HG03457 (cell line): ENCODE measurements around the gene FNBP1.

Experiments
- ATAC-seq: cut with Tn5 transposase; IDR thresholded peaks from one replicate; pipeline ENCODE4 v1.9.1; 2021; ENCODE audit warnings: moderate number of reproducible peaks; ENCODE audit not compliant: unreplicated experiment

FNBP1 gene

GRCh38 chr9:129880654-129881546 lies 162.1 kb downstream of the FNBP1 start:
- ATAC-seq: no peak

DNA sequence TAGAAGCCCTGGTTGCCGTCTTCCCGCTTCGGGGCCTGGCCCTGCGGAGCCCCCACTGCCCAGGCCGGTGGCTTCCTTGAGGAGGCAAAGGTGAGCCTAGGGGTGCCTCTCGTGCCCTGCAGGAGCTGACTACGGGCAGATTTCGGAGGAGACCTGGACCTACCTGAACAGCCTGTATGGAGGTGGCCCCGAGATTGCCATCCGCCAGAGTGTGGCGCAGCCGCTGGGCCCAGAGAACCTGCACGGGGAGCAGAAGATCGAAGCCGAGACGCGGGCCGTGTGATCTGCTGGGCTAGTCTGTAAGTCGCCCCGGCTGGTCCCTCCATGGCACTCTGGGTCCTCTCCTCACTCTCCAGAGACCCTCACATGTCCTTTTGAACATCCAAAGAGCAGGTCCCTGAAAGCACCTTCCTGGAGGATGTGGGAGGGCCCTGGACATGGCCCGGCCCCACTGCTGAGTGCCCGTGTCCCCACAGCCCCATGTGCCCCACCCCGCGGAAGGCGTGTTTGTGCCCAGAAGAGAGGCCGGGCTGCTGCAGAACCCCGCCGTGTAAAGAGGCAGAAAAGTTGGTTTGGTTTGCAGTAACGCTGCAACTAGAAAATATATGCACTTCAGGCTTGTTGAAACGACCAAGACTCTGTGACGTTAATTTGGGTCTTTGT lies 162.9 kb downstream of the FNBP1 start:
- no peak for ATAC-seq

DNA sequence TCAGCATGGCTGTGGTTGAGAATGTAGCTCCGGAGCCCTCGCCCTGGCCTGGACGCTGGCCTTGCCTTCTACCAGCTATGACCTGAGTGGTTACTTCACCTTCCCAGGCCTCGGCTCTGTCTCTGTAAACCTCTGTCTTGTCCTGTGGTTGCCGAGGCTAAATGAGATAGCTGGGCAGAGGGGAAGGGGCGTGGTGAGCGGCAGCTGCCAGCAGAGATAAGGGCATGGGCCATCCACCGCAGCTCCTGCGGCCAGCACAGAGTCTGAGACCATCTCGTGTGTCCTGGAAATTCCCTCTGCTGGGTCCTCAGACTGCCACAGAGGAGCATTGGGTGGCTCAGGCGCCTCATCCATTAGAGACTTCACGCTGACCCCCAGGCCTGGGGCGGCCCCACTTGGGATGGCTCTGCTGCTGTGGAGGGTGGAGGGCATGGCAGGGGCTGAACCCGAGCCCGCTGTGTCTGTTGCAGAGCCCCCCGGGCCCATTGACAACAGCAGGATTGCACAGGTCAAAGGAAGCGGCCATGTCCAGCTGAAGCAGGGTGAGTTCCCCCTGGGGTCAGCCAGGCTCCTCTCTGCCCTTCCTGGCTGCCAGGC lies 163.8 kb downstream of the FNBP1 start:
- ATAC-seq: no peak

DNA sequence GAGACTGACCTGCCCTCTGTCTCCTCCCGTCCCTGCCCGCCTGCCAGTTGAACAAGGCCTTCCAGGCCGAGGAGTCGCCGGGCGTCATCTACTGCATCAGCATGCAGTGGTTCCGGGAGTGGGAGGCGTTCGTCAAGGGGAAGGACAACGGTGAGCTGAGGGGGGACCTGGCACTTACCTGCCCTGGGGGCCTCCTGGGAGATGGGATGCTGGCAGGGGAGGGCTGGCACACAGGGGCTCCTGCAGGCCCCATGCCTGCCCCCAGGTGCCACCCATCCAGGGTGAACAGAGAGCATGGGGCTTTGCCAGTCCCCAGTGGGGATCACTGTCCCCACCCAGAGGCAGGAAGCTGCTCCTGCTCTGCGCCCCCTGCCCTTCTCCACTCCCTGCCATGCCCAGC lies 164.7 kb downstream of the FNBP1 start:
- no peak for ATAC-seq

DNA sequence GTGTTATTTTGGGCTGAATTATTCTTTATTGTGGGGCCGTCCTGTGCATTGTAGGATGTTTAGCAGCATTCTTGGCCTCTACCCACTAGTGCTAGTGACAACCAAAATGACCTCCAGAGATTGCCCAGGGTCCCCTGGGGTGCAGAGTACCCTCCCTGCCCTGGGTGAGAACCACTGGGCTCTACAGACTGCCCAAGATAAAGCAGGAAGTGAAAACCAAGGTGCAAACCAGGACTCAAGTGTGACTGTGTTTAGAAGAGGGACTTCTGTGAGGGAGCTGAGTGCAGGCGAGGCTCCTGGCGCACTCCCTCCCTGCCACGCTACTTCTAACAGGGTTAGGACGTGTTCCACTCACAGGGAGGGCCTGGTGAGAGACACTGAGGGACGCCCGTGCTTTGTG lies 166.2 kb downstream of the FNBP1 start:
- ATAC-seq: no peak

- ATAC-seq: no peak
These were observed 167.1 kb downstream of the FNBP1 start for GRCh38 chr9:129875687-129876395.

DNA sequence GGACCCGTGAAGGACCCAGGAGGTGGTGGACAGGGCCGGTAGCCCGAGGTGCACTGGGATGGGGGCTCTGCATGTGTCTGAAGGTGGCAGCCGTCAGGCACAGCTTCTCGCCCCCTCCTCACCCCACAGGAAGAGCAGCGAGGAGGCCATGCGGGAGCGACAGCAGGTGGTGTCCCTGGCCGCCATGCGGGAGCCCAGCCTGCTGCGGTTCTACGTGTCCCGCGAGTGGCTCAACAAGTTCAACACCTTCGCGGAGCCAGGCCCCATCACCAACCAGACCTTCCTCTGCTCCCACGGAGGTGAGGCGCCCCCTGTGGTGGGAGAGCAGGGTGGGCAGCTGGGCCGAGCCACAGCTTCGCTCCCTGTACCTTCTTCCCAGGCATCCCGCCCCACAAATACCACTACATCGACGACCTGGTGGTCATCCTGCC lies 167.8 kb downstream of the FNBP1 start:
- ATAC-seq: no peak

GRCh38 chr9:129874261-129875101 lies 168.5 kb downstream of the FNBP1 start:
- ATAC-seq: no peak

DNA sequence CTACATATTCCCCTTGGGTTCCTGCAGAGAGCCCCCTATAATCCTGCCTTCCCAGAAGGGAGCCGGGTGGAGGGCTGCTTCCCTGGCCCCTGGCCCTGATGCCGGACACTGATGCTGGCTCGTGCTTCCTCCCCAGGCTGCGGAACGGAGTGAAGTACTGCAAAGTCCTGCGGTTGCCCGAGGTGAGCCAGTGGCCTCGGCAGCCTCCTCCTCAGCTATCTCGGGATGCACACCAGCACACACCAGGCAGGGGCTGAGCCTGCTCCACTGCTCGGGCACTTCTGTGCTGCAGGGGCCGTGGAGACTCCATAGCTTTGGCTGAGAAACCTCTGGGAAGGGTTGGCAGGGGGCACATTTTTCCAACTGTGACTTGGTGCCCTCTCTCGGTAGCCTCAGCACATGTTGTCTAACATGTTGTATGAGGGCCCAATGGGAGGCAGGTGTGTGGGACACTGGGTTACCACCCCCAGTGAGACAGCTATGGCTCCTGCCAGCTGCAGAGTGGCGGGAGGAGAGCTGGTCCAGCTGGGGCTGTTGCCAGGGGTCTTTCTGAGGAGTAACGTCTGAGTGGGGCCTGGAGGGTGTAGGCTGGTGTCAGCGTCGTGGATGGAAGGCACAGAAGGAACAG lies 169.3 kb downstream of the FNBP1 start:
- no peak for ATAC-seq

DNA sequence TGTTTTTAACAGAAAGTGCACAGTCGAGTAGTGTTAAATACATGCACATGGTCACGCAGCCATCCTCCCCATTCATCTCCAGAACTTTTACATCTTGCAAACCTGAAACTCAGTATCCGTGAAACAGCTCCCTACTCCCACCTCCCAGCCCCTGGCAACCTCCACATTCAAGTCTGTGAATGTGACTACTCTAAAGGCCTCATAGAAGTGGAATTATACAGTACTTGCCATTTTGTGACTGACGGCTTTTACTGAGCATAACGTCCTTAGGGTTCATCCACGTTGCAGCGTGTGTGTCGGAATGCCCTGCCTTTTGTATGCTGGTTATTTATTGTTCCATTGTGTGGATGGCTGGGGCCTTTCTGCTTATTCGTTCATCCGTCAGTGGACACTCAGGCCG lies 171.9 kb downstream of the FNBP1 start:
- ATAC-seq: no peak

- no peak for ATAC-seq
These were observed 173.1 kb downstream of the FNBP1 start for GRCh38 chr9:129869585-129870501.

- no peak for ATAC-seq
These were observed 174.0 kb downstream of the FNBP1 start for GRCh38 chr9:129868872-129869486.

GRCh38 chr9:129868023-129868871 lies 174.7 kb downstream of the FNBP1 start:
- ATAC-seq: no peak

- no peak for ATAC-seq
These were observed 175.6 kb downstream of the FNBP1 start for GRCh38 chr9:129867136-129868022.

GRCh38 chr9:129866394-129867135 lies 176.4 kb downstream of the FNBP1 start:
- ATAC-seq: no peak
